HepG2 (cell line): Measurements from ENCODE around the gene TSC22D1. TPM values are rescaled to one million over a fixed set of nuclear protein-coding genes. Genes with fewer than 3 reads are reported as not detected.

Experiments used
- ATAC-seq: fragments of 200-7000 bp; cut with Tn5 transposase; 3 replicates; pipeline ENCODE4 v1.9.1; 2020; ENCODE audit warnings: mild to moderate bottlenecking, moderate library complexity
- BruUV-seq: library from RNA; stranded (reverse); fragments of 400-500 nt; replicated peaks from 2 replicates; lab custom pipeline; 2021; lab: Mats Ljungman, UMichigan
- CTCF ChIA-PET: fragments of 300-600 bp; formaldehyde crosslinking; extraction: SDS; loops from one replicate; lab custom pipeline; 2021; ENCODE audit warnings: low total read pairs, inconsistent platforms, low intra/inter-chr PET ratio; lab: Yijun Ruan, JAX
- POLR2A ChIA-PET: fragments of 350-600 bp; sonication (Branson Sonifier 250); formaldehyde crosslinking; loops from one replicate; lab custom pipeline; 2020; ENCODE audit warnings: antibody characterized with exemption, inconsistent platforms; lab: Yijun Ruan, JAX
- DNase-seq: peaks from one replicate; pipeline ENCODE4 v3.0.0-alpha.2; 2015; ENCODE audit warnings: low spot score
- FAIRE-seq: peaks from 3 replicates; lab custom pipeline; 2011; peaks lifted over from hg19 to GRCh38; lab: Jason Lieb, UNC
- H2AFZ ChIP-seq: one replicate; pipeline ENCODE4 v1.6.1; 2011; ENCODE audit warnings: low read length, inconsistent platforms
- H3K27ac ChIP-seq: fragments of 300-600 bp; 3 replicates; pipeline ENCODE4 v1.8.0; 2011; ENCODE audit warnings: mixed run types, mild to moderate bottlenecking, mixed read lengths, low read length, inconsistent platforms; ENCODE audit not compliant: insufficient read depth; ENCODE audit errors: extremely low read length
- H3K27me3 ChIP-seq, 2 experiments: fragments of 200-600 bp in 1 of 2; 2 replicates in 1 of 2; 3 replicates in 1 of 2; pipeline versions ENCODE4 v1.6.0 to v1.8.0; 2011; ENCODE audit warnings: low read length in 2 of 2, mild to moderate bottlenecking in 2 of 2, moderate library complexity in 2 of 2, inconsistent platforms in 1 of 2; ENCODE audit not compliant: insufficient read depth in 2 of 2, control insufficient read depth in 1 of 2
- H3K36me3 ChIP-seq, 2 experiments: fragments of 200-600 bp in 1 of 2; replicated peaks in 1 of 2; 2 replicates in 1 of 2; 3 replicates in 1 of 2; pipeline versions ENCODE4 v1.5.1 to v1.8.0; 2011; ENCODE audit warnings: low read length in 2 of 2, inconsistent platforms in 1 of 2; ENCODE audit not compliant: insufficient read depth in 2 of 2, control insufficient read depth in 1 of 2
- H3K4me1 ChIP-seq: 2 replicates; pipeline ENCODE4 v1.5.1; 2012; ENCODE audit warnings: low read length, inconsistent platforms; ENCODE audit not compliant: insufficient read depth
- H3K4me2 ChIP-seq: 2 replicates; pipeline ENCODE4 v1.6.0; 2011; ENCODE audit warnings: low read depth, low read length, inconsistent platforms
- H3K4me3 ChIP-seq, 3 experiments: fragments of 200-600 bp in 1 of 3; sonication (generic), shearing (Covaris generic) in 1 of 3; replicated peaks in 1 of 3; 2 replicates each; pipeline ENCODE4 v1.5.1; 2011 to 2016; ENCODE audit warnings: low read length in 3 of 3, inconsistent platforms in 2 of 3, low read depth in 2 of 3, mild to moderate bottlenecking in 2 of 3, control low read depth in 1 of 3, mixed read lengths in 1 of 3; ENCODE audit not compliant: insufficient read depth in 1 of 3
- H3K79me2 ChIP-seq: one replicate; pipeline ENCODE4 v1.6.1; 2011; ENCODE audit warnings: low read length, inconsistent platforms; ENCODE audit not compliant: insufficient read depth
- H3K9ac ChIP-seq: 2 replicates; pipeline ENCODE4 v1.6.0; 2011; ENCODE audit warnings: mild to moderate bottlenecking, low read depth, low read length, inconsistent platforms; ENCODE audit not compliant: insufficient read depth
- H3K9me3 ChIP-seq: 2 replicates; pipeline ENCODE4 v1.5.1; 2012; ENCODE audit warnings: mild to moderate bottlenecking, low read length
- H4K20me1 ChIP-seq: 2 replicates; pipeline ENCODE4 v1.6.0; 2011; ENCODE audit warnings: inconsistent platforms, mild to moderate bottlenecking, low read length, moderate library complexity; ENCODE audit not compliant: insufficient read depth
- CBX1 ChIP-seq: IDR thresholded peaks from one replicate; pipeline ENCODE4 v1.6.1; 2016; ENCODE audit warnings: antibody characterized with exemption, low read depth
- DRAP1 ChIP-seq: IDR thresholded peaks from 2 replicates; pipeline ENCODE4 v1.6.1; 2016; ENCODE audit warnings: missing genetic modification reagents, missing compliant biosample characterization
- ELF4 ChIP-seq: sonication (generic); formaldehyde crosslinking; IDR thresholded peaks from 2 replicates; pipeline ENCODE4 v1.5.0; 2020; ENCODE audit warnings: missing genetic modification reagents, mild to moderate bottlenecking, moderate library complexity, borderline replicate concordance
- FOXJ3 ChIP-seq: sonication (generic); formaldehyde crosslinking; IDR thresholded peaks from 2 replicates; pipeline ENCODE4 v1.4.0; 2020; ENCODE audit warnings: missing genetic modification reagents, mild to moderate bottlenecking, borderline replicate concordance
- KLF11 ChIP-seq: IDR thresholded peaks from 2 replicates; pipeline ENCODE4 v1.6.1; 2016; ENCODE audit warnings: missing compliant biosample characterization
- TEAD3 ChIP-seq: optimal IDR thresholded peaks from 2 replicates; pipeline ENCODE3; 2016; ENCODE audit warnings: borderline replicate concordance
- ZNF10 ChIP-seq: sonication (generic); formaldehyde crosslinking; IDR thresholded peaks from 2 replicates; pipeline ENCODE4 v1.4.0; 2020; ENCODE audit warnings: mild to moderate bottlenecking, low read depth, missing genetic modification reagents, borderline replicate concordance
- ZNF276 ChIP-seq: sonication (generic); formaldehyde crosslinking; IDR thresholded peaks from 2 replicates; pipeline ENCODE4 v1.4.0; 2020; ENCODE audit warnings: mild to moderate bottlenecking, low read depth, missing genetic modification reagents
- ZNF503 ChIP-seq: sonication (generic); formaldehyde crosslinking; IDR thresholded peaks from 2 replicates; pipeline ENCODE4 v1.4.0; 2020; ENCODE audit warnings: missing genetic modification reagents
- WGBS: methylation state at CpG from one replicate; pipeline ENCODE4 v1.1.6; 2017; ENCODE audit warnings: low lambda C conversion rate; 5-methylcytosine and 5-hydroxymethylcytosine counted together
- in situ Hi-C: cut with HindIII; loops from 2 replicates; pipeline ENCODE4 v1.10.0; 2017; ENCODE audit warnings: low pct_unique_long_range_greater_than_20kb; ENCODE audit not compliant: extremely low pct_ligation_motif_present
- intact Hi-C: fragments of 100-400 bp; cut with micrococcal nuclease; formaldehyde crosslinking; loops from one replicate; pipeline ENCODE4 v1.10.0; 2022; ENCODE audit not compliant: unreplicated experiment
- polyA plus RNA-seq, 8 experiments: library from polyadenylated mRNA; depleted of rRNA in 3 of 8; stranded (reverse) in 7 of 8; unstranded in 1 of 8; fragments of >200 nt; fragmentation: Illumina TruSeq in 4 of 8; extraction: Trizol in 4 of 8; gene quantifications; 2 replicates each; pipeline versions ENCODE4 v1.2.1 to v1.2.3, GENCODE V29; 2011 to 2016; ENCODE audit warnings: low read depth in 4 of 8, missing spikeins in 1 of 8, mixed read lengths in 1 of 8; ENCODE audit not compliant: insufficient read depth in 1 of 8
- total RNA-seq, 5 experiments: library from RNA; depleted of rRNA; stranded (reverse); fragments of >200 nt; fragmentation: Illumina TruSeq; extraction: Trizol; gene quantifications; 2 replicates each; pipeline ENCODE4 v1.2.3, GENCODE V29; 2016; ENCODE audit warnings: low read depth in 1 of 5

Gene TSC22D1
- total and polyA plus RNA-seq, 2 of the 13 experiments (the other 11 are each of a cell fraction or from before 2014, with no cell fraction given): 18.4 to 35.7 TPM

- H3K4me2 ChIP-seq: peak overlapping the region; percentile 64
- TF ChIP-seq TEAD3 (CRISPR knock-in tag) (peak; percentile 92), FOXJ3 (CRISPR knock-in tag) (no peak)
- FAIRE-seq: no peak
- peaks cover 25% of the 10 kb centered on the region for H3K4me1 ChIP-seq
- peak; percentile 25 for DNase-seq
- no TSS peak for BruUV-seq
- no peak overlapping the region; a peak in 1 of 6 replicates for H3K4me3 ChIP-seq
- no peak overlapping the region for H3K9ac ChIP-seq
- H3K27me3 ChIP-seq: peaks cover 1 to 6% of the 10 kb centered on the region in 2 experiments; a peak in 3 of 5 replicates
- ChIA-PET POLR2A (interaction anchor here (1.1 to 2.4 kb wide), 2 partner anchors 13 to 19 kb away, joined by 3 to 11 read pairs; no protein-coding TSS in a partner anchor), CTCF (no interaction called here)
- 14% methylated on average over 8 of the region's 8 CpGs for WGBS
- peak; percentile 71 for ATAC-seq
- H3K27ac ChIP-seq: no peak overlapping the region
- H3K79me2 ChIP-seq: no peaks in the 10 kb centered on the region
- peak overlapping the region; percentile 5 for H2AFZ ChIP-seq
- H3K9me3 ChIP-seq: no peaks in the 10 kb centered on the region
- intact Hi-C loops: no loop called here
- H4K20me1 ChIP-seq: no peaks in the 10 kb centered on the region
- in situ Hi-C loops: no loop called here
- H3K36me3 ChIP-seq: no peaks in the 10 kb centered on the region
Observed at GRCh38 chr13:44417446-44417845, 158.7 kb downstream of the TSC22D1 start.

- Histone ChIP-seq H3K4me1 (peaks cover 25% of the 10 kb centered on the region), H3K27ac (no peak overlapping the region), H3K4me3 (no peak overlapping the region), H3K9me3 (no peaks in the 10 kb centered on the region), H2AFZ (no peak overlapping the region), H4K20me1 (no peaks in the 10 kb centered on the region), H3K4me2 (no peak overlapping the region), H3K36me3 (no peaks in the 10 kb centered on the region), H3K9ac (no peak overlapping the region), H3K27me3 (peaks cover 1 to 6% of the 10 kb centered on the region in 2 experiments; a peak in 4 of 5 replicates), H3K79me2 (no peaks in the 10 kb centered on the region)
- ChIA-PET CTCF (no interaction called here), POLR2A (no interaction called here)
- intact Hi-C loops (no loop called here), in situ Hi-C loops (no loop called here)
- ATAC-seq (no peak), FAIRE-seq (no peak), DNase-seq (no peak)
- no peak for TF ChIP-seq DRAP1 (CRISPR knock-in tag)
- no peak for TF ChIP-seq ELF4
- no peak for TF ChIP-seq ZNF10 (CRISPR knock-in tag)
- no peak for TF ChIP-seq ZNF276
- no peak for TF ChIP-seq ZNF503 (CRISPR knock-in tag)
- TF ChIP-seq KLF11: no peak
- TF ChIP-seq CBX1: no peak
- 59% methylated on average over 6 of the region's 6 CpGs for WGBS
- no TSS peak for BruUV-seq
Observed at GRCh38 chr13:44416744-44417143, 159.4 kb downstream of the TSC22D1 start.
